Measurements from ENCODE around the gene S100A12. TPM values are rescaled to one million over a fixed set of nuclear protein-coding genes. Genes with fewer than 3 reads are reported as not detected.

S100A12 gene
- total RNA-seq, 1 donor: 428 TPM

DNA sequence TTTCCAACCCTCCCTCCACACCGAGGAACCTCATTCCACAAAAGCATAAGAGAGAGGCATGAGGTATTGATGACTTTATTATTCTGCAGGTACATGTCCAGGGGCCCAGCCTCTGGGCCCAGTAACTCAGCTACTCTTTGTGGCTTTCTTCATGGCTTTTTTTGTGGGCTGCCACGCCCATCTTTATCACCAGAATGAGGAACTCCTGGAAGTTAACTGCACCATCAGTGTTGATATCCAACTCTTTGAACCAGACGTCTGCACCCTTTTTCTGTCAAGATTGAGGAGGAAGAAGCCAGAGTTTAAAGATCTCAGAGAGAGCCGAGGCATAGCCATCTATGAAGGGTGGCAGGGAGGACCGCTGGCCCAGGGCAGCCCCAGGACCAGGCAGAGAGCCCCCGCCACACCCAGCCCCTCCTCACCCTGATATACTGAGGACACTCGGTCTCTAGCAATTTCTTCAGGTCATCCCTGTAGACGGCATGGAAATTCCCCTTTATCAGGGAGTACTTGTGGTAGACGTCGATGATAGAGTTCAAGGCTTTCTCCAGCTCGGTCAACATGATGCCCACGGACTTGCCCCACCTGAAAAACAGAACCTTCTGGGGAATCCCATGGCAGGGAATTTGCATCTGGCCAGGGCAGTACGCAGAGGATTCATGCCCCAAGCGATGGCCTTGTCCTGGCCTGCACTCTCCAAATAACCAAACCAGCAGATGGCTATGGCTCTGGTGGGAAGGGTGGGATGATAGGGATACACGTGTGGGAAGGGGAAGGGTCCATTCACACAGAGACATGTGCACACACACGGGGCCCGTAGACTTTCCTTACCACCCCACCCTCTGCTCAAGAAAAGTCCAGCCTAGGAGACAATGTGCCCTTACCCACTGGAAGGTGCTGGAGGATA, 14.8 kb upstream of the S100A12 start:
- Histone ChIP-seq H3K4me3 (ENCODE audit: low read length) (peak overlapping the region; percentile 79), H3K9me3 (ENCODE audit: low read depth, low read length) (no peaks in the 10 kb centered on the region), H3K27me3 (ENCODE audit: insufficient read depth, low read length) (no peaks in the 10 kb centered on the region), H3K4me1 (ENCODE audit: insufficient read depth, low read length) (peaks cover 87% of the 10 kb centered on the region)

DNA sequence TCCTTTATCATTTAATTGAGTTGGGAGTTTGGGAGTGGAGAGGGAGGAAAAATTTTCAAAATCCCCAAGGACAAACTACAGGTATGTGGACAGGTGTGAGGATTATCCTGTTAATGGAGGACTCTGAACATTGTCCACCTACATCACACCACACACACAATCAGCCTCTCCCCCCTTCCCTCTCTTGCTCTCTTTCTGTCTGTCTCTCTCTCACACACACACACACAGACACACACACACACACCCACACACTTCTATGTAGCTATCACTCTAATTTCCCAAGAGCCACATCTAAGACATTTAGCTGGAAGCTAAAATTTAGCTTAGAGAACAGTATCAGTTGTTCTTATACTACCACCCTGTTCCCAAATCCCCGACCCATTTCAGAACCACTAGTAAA, 14.0 kb upstream of the S100A12 start:
- Histone ChIP-seq H3K27me3 (ENCODE audit: insufficient read depth, low read length) (no peaks in the 10 kb centered on the region), H3K4me1 (ENCODE audit: insufficient read depth, low read length) (peaks cover 87% of the 10 kb centered on the region)

DNA sequence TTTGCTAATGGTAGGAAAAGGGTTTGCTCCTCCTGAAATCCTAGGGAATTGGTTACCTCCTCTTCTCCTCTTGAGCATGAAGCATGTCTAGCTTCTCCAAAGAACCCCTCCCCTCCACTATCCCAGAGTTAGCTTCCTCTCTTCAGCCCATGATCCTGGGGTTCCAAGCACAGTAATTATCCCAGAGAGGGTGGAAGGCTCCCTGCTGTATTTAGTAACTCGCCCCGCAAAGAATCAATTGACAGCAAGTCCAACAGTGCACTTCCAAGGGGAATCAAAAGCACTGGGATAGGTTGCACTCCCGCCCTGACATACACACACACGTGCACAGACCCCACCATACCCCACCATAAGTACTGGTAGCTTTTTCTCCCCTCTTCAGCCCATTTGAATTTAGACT, 12.4 kb upstream of the S100A12 start:
- no peak overlapping the region for H3K4me3 ChIP-seq (ENCODE audit: low read length)

More for the DNA sequence above, 14.0 kb upstream of the S100A12 start:
- Histone ChIP-seq H3K9me3 (ENCODE audit: low read depth, low read length) (no peaks in the 10 kb centered on the region), H3K4me3 (ENCODE audit: low read length) (peak overlapping the region; percentile 79)

DNA sequence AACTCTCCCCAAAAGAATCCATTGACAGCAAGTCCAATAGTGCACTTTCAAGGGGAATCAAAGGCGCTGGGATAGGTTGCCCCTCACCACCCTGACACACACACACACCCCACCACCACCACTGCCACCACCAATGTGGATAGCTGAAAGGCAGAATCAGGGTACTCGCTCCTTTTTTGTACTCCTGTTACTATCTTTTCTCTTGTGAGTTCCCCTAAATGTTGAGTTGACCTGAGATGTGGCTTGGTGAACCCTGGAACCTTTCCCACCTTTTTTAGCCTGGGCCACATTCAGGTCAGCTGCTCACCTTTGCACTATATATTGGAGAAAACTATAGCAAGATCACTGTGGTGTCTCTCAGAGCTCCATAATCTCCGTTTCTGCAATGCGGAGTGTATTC, 11.6 kb upstream of the S100A12 start:
- Histone ChIP-seq H3K27me3 (ENCODE audit: insufficient read depth, low read length) (peaks cover 4% of the 10 kb centered on the region), H3K4me1 (ENCODE audit: insufficient read depth, low read length) (peaks cover 71% of the 10 kb centered on the region), H3K4me3 (ENCODE audit: low read length) (no peak overlapping the region), H3K9me3 (ENCODE audit: low read depth, low read length) (peaks cover 9% of the 10 kb centered on the region)

More for the DNA sequence above, 12.4 kb upstream of the S100A12 start:
- Histone ChIP-seq H3K9me3 (ENCODE audit: low read depth, low read length) (peaks cover under 1% of the 10 kb centered on the region), H3K27me3 (ENCODE audit: insufficient read depth, low read length) (no peaks in the 10 kb centered on the region), H3K4me1 (ENCODE audit: insufficient read depth, low read length) (peaks cover 79% of the 10 kb centered on the region)

DNA sequence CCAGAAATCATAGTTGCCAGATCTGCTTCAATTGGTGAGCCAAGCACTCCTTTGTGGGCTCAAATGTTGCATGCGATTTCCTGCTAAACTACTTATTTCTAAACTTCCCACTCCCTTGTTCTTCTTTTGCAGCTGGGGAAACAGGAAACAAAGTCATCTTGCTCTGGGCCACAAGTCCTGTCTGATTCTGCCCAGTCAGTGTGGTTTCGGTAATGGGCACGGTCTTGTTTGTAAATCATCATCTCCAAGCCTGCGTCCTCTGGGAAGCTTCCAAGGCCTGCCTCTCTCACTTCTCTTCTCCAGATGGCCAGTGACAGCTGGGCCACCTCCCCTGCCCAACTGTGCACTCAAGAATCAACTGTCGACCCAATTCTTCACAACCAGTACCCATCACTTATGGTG, 11.1 kb upstream of the S100A12 start:
- Histone ChIP-seq H3K27me3 (ENCODE audit: insufficient read depth, low read length) (peaks cover 4% of the 10 kb centered on the region), H3K9me3 (ENCODE audit: low read depth, low read length) (peaks cover 14% of the 10 kb centered on the region), H3K4me1 (ENCODE audit: insufficient read depth, low read length) (peaks cover 66% of the 10 kb centered on the region), H3K4me3 (ENCODE audit: low read length) (no peak overlapping the region)

DNA sequence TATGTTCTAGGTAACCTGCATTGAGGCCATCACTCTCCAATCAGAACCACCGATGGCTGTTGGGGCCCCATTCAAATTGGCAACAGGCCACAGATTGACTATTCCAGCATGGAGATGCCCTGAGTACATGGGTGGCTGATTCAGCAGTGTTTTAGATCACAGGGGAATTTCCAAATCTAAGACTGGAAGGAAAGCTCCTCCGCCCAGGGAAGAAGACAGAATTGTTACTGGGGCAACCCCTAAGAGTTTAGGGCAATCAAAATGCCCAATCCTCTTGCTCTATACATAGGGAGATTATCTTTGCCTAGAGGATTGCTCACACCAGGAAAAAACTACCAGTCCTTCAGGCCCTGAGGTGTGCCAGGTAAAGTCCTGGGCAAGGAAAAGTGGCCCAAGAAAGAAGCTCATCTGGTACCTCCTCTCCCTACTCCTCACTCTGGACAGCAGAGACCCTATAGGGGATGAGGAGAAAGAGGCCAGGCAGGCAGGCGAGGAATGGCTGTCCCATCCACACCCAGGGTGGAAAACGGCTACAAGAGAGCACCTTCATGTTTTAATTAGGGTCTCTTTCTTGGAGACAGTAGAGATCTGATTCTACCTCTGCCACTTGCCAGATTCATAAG, 9.6 kb upstream of the S100A12 start:
- Histone ChIP-seq H3K4me1 (ENCODE audit: insufficient read depth, low read length) (peaks cover 58% of the 10 kb centered on the region), H3K4me3 (ENCODE audit: low read length) (no peak overlapping the region), H3K9me3 (ENCODE audit: low read depth, low read length) (peaks cover 17% of the 10 kb centered on the region), H3K27me3 (ENCODE audit: insufficient read depth, low read length) (peaks cover 4% of the 10 kb centered on the region)

DNA sequence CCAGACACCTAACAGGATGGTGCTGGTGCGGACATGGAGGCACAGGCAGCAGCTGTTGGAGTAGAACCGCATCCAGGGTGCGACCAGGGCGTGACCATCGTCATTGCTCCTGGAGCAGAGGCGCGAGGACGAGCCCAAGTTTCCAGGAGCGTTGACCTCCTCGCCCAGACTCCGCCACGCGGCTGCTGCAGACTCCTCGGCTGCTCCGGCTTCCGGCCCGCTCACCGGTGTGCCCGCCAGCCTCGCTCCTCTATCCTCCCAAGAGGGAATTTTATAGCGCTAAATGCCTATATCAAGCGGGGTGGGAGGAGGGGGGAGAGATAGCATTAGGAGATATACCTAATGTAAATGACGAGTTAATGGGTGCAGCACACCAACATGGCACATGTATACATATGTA, 5.3 kb upstream of the S100A12 start:
- Histone ChIP-seq H3K4me3 (ENCODE audit: low read length) (no peak overlapping the region), H3K9me3 (ENCODE audit: low read depth, low read length) (peaks cover 17% of the 10 kb centered on the region), H3K4me1 (ENCODE audit: insufficient read depth, low read length) (peaks cover 53% of the 10 kb centered on the region), H3K27me3 (ENCODE audit: insufficient read depth, low read length) (peaks cover 4% of the 10 kb centered on the region)

DNA sequence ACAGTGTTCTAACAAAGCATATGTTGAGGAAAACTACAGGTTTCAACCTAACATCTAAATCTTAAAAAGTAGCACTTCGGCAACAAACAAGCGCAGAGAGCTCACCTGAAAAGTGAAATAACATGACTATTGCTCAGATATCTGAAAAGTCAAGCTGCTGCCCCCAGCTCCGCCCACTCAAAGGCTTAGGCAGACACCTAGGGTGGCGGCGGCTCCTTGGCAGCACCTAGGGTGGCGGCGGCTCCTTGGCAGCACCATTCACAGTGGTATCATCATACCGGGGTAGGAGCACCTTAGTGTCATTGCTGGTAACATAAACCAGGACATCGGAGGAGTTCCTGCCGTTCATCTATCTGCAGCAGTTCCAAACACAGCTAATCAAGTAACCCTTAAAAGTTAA, 4.2 kb upstream of the S100A12 start:
- Histone ChIP-seq H3K27me3 (ENCODE audit: insufficient read depth, low read length) (peaks cover 4% of the 10 kb centered on the region), H3K9me3 (ENCODE audit: low read depth, low read length) (peaks cover 17% of the 10 kb centered on the region), H3K4me3 (ENCODE audit: low read length) (no peak overlapping the region), H3K4me1 (ENCODE audit: insufficient read depth, low read length) (peaks cover 53% of the 10 kb centered on the region)

DNA sequence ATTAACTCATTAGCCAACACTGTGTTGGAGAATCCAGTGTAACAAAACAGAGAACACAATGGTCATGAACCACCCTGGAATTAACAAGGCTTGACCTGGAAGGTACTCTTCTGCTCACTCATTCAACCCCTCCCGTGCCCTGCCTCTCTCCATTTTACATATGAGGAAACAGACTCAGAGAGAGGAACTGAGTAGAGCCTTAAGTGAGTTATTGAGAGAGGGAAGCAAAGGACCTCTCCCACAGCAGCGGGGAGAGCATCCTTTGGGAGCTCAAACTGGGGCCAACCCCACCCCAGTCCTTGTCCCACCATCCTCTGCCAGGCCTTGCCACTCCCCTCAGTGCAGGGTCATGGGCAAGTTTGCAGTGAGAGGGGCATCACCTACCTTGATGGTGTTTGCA, 1.4 kb downstream of the S100A12 start:
- Histone ChIP-seq H3K27me3 (ENCODE audit: insufficient read depth, low read length) (no peaks in the 10 kb centered on the region), H3K4me1 (ENCODE audit: insufficient read depth, low read length) (peaks cover 98% of the 10 kb centered on the region), H3K4me3 (ENCODE audit: low read length) (peak overlapping the region; percentile 12), H3K9me3 (ENCODE audit: low read depth, low read length) (no peaks in the 10 kb centered on the region)

DNA sequence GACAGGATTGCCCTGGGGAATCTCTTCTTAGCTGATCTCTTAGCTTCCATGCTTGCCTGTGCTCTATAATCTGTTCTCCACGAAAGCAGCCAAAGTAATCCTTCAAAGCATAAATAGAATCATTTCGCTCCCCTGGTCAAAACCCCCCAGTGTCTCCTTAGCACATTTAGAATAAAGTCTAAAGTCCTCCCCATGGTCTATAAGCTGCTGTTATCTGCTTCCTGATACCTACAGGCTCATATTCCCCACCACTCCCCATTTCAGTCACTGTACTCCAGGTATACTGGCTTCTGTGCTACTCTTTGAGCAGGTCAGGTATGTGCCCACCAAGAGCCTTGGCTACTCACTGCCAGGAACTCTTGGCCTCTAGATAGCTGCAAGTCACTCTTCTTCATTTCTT, 2.9 kb downstream of the S100A12 start:
- Histone ChIP-seq H3K4me1 (ENCODE audit: insufficient read depth, low read length) (peaks cover 98% of the 10 kb centered on the region), H3K9me3 (ENCODE audit: low read depth, low read length) (no peaks in the 10 kb centered on the region), H3K4me3 (ENCODE audit: low read length) (no peak overlapping the region), H3K27me3 (ENCODE audit: insufficient read depth, low read length) (no peaks in the 10 kb centered on the region)

DNA sequence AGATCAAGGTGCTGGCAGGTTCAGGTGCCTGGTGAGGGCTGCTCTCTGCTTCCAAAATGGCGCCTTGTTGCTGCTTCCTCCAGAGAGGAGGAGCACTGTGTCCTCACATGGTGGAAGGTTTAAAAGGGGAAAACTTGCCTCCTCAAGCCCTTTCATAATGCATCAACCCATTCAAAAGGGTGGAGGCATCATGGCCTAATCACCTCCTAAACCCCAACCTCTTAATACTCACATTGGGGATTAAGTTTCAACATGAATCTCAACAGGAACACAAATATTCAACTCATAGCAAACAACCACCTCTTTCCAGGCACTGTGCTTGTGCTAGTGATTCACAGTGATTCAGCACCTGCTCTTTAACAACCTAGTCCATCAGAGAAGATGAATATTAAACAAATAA, 4.2 kb downstream of the S100A12 start:
- Histone ChIP-seq H3K4me3 (ENCODE audit: low read length) (no peak overlapping the region), H3K27me3 (ENCODE audit: insufficient read depth, low read length) (no peaks in the 10 kb centered on the region), H3K9me3 (ENCODE audit: low read depth, low read length) (no peaks in the 10 kb centered on the region), H3K4me1 (ENCODE audit: insufficient read depth, low read length) (peaks cover 96% of the 10 kb centered on the region)

DNA sequence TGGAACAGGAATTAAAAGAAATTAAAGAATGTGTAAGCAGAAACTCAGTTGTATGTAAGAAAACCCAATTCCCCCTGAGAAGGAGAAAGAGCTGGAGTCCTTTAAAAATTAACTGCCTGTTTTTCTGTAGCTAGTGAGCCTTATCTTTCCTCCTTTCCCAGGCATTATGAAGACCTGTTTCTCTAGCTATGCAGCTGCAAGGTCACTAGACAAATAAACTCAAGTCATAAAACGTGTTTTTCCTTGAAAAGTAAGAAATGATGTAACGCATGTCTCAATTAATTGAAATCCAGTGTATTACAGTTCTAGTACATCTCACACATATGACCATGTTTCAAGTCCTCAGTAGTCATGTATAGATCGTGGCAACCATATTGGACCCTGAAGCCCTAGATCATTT, 5.3 kb downstream of the S100A12 start:
- Histone ChIP-seq H3K27me3 (ENCODE audit: insufficient read depth, low read length) (no peaks in the 10 kb centered on the region), H3K4me1 (ENCODE audit: insufficient read depth, low read length) (peaks cover 96% of the 10 kb centered on the region), H3K4me3 (ENCODE audit: low read length) (no peak overlapping the region), H3K9me3 (ENCODE audit: low read depth, low read length) (no peaks in the 10 kb centered on the region)

DNA sequence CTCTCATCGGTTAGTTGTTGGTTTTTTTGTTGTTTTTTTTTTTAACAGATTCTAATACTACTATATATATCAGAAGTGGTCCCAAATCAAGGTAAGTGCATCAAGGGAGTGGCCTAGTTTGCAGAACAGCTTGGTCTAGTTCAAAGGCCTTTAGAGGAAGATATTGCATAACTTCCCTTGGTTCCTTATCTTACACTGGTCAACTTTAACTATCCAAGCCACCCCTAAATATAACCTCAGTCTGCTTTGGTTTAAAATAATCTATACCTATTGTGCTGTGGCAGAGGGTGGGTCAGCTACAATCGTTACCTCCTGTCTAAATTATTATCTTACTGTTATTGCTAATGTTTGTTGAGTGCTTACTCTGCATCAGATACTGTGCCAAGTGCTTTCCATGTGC, 6.9 kb downstream of the S100A12 start:
- H3K9me3 ChIP-seq (ENCODE audit: low read depth, low read length): no peaks in the 10 kb centered on the region
- no peaks in the 10 kb centered on the region for H3K27me3 ChIP-seq (ENCODE audit: insufficient read depth, low read length)
- peaks cover 96% of the 10 kb centered on the region for H3K4me1 ChIP-seq (ENCODE audit: insufficient read depth, low read length)
- H3K4me3 ChIP-seq (ENCODE audit: low read length): no peak overlapping the region

DNA sequence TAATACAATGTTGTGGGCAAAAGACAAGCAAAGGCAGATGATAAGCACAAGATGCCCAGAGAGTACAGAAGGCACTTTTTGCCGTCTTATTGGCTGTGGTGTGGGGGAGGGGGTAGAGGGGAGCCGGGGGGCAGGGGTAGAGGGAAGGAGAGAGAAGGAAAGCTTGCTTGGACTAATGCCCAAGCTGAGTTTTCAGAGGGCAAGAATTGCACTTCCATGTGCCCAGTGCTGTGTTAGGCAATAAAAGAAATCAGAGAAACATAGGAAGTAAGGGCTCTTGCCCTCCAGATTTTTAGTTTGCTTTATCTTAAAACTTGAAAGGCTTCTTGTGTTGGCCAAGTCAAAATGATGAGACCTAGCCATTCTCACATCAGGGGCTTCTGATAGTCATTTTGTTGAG, 8.3 kb downstream of the S100A12 start:
- Histone ChIP-seq H3K4me3 (ENCODE audit: low read length) (no peak overlapping the region), H3K4me1 (ENCODE audit: insufficient read depth, low read length) (peaks cover 95% of the 10 kb centered on the region), H3K9me3 (ENCODE audit: low read depth, low read length) (no peaks in the 10 kb centered on the region), H3K27me3 (ENCODE audit: insufficient read depth, low read length) (no peaks in the 10 kb centered on the region)

DNA sequence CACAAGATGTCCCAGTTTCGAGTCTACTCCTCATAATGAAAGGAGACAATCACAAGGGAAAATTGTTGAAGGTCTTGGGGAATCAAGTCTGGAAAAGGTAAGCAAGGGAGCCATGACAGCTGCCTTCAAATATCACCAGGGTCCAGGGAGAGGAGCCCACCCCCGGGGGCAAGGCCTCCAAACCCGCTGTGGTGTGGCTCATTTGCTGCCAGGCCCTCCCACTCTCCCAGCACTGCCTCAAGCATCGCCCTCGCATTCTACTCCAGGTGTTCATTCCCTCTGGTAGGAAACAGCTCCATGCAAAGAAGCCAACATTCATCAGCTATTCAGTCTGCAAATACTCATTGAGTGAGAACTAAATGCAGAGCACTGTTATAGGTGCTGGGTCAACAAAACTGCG, 9.2 kb downstream of the S100A12 start:
- no peaks in the 10 kb centered on the region for H3K9me3 ChIP-seq (ENCODE audit: low read depth, low read length)
- no peak overlapping the region for H3K4me3 ChIP-seq (ENCODE audit: low read length)
- peaks cover 91% of the 10 kb centered on the region for H3K4me1 ChIP-seq (ENCODE audit: insufficient read depth, low read length)
- no peaks in the 10 kb centered on the region for H3K27me3 ChIP-seq (ENCODE audit: insufficient read depth, low read length)

DNA sequence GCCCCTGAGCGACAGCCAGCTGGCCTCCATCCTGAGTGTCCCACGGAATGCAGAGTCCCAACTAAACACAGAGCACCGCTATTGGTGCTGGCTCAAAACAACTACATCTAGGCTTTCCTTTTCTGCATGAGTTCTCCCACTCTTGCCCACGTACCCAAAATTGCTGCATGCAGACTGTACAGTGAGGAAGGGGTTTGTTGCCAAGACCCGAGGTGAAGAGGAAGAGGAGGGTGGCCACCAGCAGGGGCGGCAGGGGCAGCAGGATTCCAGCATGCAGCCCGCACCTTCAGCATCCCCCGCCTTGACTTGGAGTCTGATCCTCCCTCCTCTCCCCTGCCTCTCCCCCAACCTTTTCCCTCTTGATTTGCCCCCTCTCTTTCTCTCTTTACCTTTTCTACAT, 9.7 kb downstream of the S100A12 start:
- Histone ChIP-seq H3K27me3 (ENCODE audit: insufficient read depth, low read length) (no peaks in the 10 kb centered on the region), H3K4me3 (ENCODE audit: low read length) (no peak overlapping the region), H3K4me1 (ENCODE audit: insufficient read depth, low read length) (peaks cover 88% of the 10 kb centered on the region), H3K9me3 (ENCODE audit: low read depth, low read length) (no peaks in the 10 kb centered on the region)

All from mononuclear cell (primary cell).